ENCODE data around the gene SFRP2. TPM values are rescaled to one million over a fixed set of nuclear protein-coding genes. Genes with fewer than 3 reads are reported as not detected.

The SFRP2 gene
- total and polyA plus RNA-seq, 4 experiments from 2014 or later: not detected

Other genes starting within 250 kb of the SFRP2 start
- gene TLR2, start 104.8 kb downstream of the SFRP2 start, total RNA-seq: 1 to 10 TPM; 3.5 to 3.9 TPM
- gene TLR2, start 104.8 kb downstream of the SFRP2 start, polyA plus RNA-seq: 1 to 10 TPM; 1.3 to 3.0 TPM
- under 1 TPM; 0.67 TPM for gene RNF175, start 29.1 kb downstream of the SFRP2 start, total RNA-seq
- gene RNF175, start 29.1 kb downstream of the SFRP2 start, polyA plus RNA-seq: under 1 TPM; 0.24 to 0.59 TPM

Measured in CD4-positive, alpha-beta memory T cell (primary cell).